GM23338 (cell line): Measurements from ENCODE around the gene ZFR.

Experiments used
- CREB1 ChIP-seq: fragments of 250-450 bp; sonication (Bioruptor Pico); IDR thresholded peaks from 2 replicates; pipeline ENCODE4 v1.5.0; 2020; ENCODE audit warnings: low read depth, mild to moderate bottlenecking, moderate library complexity
- CTCF ChIP-seq, 2 experiments: fragments of 200-600 bp in 1 of 2; sonication (generic) in 1 of 2; conservative IDR thresholded peaks; 2 replicates each; pipeline versions ENCODE4 v1.5.1 to v1.6.1; 2016 to 2017; ENCODE audit warnings: antibody characterized with exemption in 2 of 2, low read depth in 2 of 2, mild to moderate bottlenecking in 2 of 2, moderate library complexity in 1 of 2
- ETS1 ChIP-seq: IDR thresholded peaks from 2 replicates; pipeline ENCODE4 v1.6.1; 2016; ENCODE audit warnings: antibody characterized with exemption
- EZH2phosphoT487 ChIP-seq: fragments of 200-600 bp; sonication (generic); IDR thresholded peaks from one replicate; pipeline ENCODE4 v1.8.1; 2018; ENCODE audit warnings: antibody characterized with exemption; ENCODE audit not compliant: unreplicated experiment
- POLR2AphosphoS5 ChIP-seq: IDR thresholded peaks from 2 replicates; pipeline ENCODE4 v1.6.1; 2016; ENCODE audit warnings: antibody characterized with exemption, low read depth

GRCh38 chr5:32357658-32358057, 86.9 kb downstream of the ZFR start:
- no peak for TF ChIP-seq POLR2AphosphoS5
- no peak for TF ChIP-seq EZH2phosphoT487
- TF ChIP-seq CTCF (conservative IDR thresholded peaks at IDR 0.05; ENCODE audit: low read depth in 2 of 2) = no peak
- TF ChIP-seq ETS1 = no peak
- TF ChIP-seq CREB1 (CRISPR knock-in tag) = no peak
